ENCODE data around the gene ARHGAP10. TPM values are rescaled to one million over a fixed set of nuclear protein-coding genes. Genes with fewer than 3 reads are reported as not detected.
"Not testable (repeated sequence)": the region's sequence is repeated elsewhere in the genome, so short reads cannot be mapped to it uniquely, and the experiment has no call there.

Gene ARHGAP10
- total RNA-seq, 1 experiment from 2014 or later: 10.3 TPM

DNA sequence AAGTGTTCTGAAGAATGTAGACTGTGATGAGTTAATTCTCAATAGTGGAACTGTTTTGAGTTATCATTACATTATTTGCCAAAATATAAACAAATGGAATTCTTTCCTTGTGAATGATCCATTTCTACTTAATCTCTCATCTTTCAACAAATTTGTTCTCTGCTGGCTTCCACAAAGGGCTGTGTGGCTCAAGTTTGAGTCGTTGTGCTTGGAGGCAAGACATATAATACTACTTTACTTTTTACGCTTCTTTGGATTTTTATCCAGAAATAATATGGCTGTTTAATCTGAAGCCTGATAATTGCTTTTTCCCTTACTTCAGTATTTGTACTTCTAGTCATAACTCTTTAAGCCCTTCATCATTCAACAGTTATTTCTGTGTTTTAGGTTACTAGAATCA lies 169.5 kb downstream of the ARHGAP10 start:
- DNase-seq (ENCODE audit: low spot score): no peak

DNA sequence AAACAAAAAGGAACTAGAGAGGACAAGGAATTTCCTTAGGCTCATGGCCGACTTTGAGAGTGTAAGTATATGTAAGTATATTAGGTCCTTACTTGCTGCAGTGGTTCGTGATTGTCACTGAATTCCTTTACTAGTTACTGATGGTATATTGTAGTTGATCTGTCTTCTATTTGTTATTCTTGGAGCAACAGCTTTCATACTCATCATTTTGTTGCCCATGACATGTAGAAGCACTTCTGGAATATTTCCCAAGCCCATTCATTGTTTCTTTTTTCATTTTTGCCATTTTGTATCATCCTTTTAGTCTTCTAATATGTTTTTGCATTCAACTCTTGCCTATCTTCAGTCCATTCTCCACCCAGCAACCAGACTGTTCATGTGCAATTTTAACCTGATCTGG lies 170.0 kb downstream of the ARHGAP10 start:
- DNase-seq (ENCODE audit: low spot score): no peak

DNA sequence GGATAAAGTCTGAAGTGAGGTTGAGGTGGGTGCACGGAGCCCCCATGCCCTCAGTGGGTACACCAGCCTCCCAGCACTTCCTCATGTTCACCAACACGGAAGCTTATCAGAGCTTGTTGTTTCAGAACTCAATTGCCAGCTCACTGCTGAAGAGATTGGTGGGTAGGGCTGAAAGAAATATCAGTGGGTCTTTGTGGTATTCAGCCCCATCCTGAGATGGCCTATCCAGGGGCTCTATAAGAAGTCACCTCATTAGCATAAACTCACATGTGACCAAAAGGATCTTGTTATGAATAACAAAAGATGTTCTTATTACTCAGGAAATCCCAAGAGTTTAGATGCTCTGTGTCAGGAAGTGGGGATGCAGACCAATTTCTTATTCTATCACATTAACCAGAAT lies 177.3 kb downstream of the ARHGAP10 start:
- no peak for DNase-seq (ENCODE audit: low spot score)

DNA sequence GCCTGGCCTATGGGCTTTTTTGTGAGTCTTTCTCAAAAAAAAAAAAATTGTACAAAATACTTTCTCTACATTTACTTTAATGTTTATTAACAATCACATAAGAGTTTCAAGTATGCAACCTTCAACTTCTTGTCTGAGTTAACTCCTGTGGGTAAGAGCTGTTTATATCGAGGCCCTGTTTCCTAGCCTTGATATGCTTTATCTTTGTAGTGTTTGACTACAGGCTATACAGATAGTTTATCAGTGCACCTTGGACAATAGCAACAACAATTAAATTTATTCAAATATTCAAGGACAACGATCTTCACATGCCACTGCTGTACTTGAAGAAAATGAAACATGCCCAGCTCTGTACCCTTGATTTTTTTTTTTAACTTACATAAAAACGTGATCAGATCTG lies 178.4 kb downstream of the ARHGAP10 start:
- DNase-seq (ENCODE audit: low spot score): no peak

DNA sequence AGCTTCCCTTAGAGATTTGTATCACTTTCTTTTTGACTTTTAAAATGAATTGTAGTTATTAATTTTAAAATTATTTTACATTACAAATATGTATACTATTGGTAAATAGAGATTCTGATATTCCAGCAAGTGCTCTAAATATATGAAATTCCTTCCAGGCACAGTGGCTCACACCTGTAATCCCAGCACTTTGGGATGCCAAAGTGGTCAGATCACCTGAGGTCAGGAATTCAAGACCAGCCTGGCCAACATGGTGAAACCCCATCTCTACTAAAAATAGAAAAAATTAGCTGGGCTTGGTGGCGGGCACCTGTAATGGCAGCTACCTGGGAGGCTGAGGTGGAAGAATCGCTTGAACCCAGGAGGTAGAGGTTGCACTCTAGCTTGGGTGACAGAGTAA lies 180.2 kb downstream of the ARHGAP10 start:
- not testable (repeated sequence) for DNase-seq (ENCODE audit: low spot score)

DNA sequence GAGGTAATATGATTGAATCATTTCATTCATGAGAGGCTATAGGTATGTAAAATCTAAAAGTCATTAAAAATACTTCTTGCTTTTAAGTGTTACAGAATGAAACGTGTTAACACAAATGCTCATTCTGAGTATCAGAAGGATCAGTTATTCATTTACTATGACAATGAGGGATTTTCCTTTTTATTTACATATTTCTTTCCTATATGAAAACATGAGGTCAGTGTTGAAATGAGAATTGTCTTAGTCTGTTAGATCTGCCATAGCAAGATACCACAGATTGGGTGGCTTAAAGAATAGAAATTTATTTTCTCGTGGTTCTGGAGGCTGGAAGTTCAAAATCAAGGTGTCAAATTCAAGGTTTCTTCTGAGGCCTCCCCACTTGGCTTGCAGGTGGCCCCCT lies 181.2 kb downstream of the ARHGAP10 start:
- no peak for DNase-seq (ENCODE audit: low spot score)

DNA sequence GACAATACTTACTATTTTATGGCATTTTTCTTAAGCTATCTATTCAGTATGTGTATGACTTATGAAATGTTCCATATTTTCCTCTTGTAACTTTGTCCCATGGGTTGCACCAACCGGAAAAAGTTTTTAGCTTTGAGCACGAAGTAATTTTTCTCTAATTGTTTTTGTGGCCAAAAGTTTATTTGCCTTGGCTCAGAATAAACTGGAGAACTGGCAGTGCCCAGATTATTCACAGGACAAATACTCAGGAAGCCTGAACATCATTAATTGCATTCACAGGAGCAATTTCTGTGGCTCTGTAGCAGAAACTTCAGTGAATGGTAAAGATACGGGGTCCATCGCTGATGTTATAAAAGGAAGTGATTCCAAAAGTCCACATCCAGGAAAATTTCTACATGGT lies 184.5 kb downstream of the ARHGAP10 start:
- DNase-seq (ENCODE audit: low spot score): no peak

DNA sequence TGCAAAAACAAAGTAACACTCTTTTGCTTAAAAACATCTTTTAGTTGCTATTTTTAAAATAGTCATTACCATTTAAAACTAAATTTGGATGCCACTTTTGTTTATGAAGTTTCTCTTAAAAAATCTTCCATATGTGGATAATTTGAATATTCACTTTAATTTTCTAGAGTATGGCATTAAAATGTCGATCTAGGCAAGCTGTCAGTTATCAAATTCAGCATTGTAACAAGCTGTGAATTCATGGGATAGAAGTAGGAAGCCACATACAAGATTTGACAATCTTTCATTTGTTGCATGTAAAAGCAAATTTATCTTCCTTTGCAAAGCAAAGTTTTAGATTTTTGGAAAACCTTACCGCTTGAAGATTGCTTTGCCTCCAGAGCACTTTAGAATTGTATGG lies 191.5 kb downstream of the ARHGAP10 start:
- DNase-seq (ENCODE audit: low spot score): no peak

DNA sequence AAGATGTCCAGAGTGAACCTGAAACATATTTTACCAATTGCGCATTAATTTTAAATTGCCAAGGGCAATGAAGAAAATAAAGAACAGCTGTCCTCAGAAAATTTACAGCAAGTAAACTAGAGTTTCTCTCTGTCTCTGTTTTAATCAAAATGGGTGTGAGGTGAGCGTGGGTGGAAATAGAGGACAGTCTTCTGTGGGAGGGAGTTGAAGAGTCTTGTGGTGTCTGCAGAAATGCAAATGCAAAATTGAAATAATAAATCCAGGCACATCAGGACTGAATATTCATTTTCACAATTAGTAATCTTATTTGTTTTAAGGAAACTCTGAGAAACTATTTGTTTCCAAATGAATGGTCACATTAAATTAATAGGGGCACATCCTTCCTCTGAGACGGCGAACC lies 192.0 kb downstream of the ARHGAP10 start:
- DNase-seq (ENCODE audit: low spot score): no peak

DNA sequence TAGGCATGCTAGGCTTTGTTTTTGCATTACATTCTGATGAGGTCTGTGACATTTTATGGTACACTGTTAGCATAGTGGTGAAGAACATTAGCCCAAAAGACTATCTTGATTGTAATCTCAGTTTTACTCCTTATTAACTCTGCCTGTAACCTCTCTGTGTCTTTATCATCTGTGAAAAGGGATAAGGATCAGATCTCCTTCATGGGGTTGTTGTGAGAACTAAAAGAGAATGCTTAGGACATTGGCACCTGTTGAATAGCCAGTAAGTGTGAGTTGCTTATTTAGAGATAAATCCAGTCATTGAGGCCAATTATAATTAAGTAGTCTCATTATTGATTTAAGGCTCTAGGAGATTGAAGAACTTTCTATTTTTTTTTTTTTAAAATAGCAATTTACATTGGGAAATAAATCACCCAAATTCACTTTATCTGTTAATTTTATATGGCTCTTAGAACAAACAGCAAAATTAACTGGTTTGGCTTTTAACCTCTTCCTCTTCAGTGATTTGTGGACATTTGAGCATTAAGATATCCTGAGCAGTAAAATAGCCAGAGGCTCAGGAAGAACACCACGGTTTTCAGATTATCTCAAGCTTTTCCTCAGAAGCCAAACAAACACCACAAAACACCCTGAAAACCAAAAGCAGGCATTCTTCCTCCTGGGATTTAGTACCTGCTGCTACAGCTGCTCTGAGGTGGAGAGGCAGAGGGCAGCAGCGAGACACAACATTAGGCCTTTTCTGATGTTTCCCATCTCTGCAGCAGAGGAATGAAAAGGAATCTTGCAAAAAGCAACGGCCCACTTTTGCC lies 192.9 kb downstream of the ARHGAP10 start:
- DNase-seq (ENCODE audit: low spot score): peak; percentile 46

DNA sequence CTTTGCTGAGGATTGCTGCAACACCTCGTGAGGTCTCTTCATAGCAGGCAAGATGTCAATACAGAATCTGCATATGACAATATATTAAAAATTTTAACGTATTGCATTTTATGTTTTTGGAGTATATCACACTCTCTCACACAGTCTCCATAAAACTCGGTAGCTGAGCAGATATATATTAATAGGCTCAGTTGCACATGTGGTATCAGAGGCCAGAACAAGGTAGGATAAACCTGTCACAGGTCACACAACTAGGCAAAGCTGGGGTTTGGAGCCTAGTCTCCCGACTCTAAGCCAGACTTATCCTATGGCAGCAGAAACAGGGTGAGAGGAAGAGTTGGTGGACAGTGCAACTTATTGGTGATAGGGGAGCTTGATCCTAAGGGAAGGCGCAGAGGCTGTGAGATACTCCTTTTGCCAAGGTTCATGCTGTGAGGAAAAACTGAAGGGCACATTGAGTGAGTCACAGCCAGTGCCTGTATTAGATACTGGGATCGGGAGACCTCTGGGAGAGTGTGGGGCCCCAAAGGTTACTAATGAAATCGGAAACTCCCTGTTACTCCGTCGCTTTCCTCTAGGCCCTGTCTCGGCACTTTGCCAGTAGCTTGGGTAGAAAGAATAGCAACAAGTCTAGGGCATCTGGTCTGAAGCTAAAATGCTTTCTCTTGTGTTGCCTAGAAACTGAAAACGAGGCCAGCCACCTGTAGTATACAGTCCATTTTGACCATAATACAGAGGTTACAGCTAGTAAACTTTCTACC lies 195.7 kb downstream of the ARHGAP10 start:
- DNase-seq (ENCODE audit: low spot score): no peak

DNA sequence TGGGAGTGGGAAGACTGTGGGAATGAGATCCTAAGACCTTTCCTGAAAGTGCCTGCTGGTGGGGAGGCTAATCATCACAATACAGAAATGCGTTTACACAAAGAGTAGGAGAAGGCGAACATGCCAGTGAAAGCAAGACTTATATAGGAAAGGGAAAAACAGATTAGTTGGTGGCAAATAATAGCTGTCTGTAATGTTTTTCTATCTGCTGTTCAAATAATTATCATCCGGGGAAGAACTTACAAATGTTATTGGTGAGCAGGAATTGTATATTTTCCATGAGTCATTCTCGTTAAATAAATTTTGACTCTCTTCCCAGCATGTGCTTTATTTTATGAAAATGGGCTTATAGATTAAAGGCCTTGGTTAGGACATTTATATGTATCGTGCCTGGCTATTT lies 196.5 kb downstream of the ARHGAP10 start:
- DNase-seq (ENCODE audit: low spot score): no peak

DNA sequence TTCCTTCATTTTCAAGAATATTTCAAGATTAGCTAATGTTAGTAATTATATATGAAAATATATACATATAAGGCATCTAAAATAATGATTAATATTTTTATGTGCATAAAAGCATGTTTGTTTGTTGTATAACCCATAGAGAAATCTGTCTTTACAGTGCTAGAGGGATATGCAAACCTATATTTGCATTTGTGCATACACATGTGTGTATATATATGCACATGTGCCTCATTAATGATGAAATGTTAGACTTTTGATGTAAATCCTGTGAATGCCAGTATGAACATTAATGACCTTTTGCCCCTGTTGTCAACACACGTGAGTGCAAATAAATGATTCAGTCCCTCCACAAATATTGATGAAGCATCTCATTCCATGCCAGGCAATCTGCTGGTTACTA lies 197.9 kb downstream of the ARHGAP10 start:
- no peak for DNase-seq (ENCODE audit: low spot score)

DNA sequence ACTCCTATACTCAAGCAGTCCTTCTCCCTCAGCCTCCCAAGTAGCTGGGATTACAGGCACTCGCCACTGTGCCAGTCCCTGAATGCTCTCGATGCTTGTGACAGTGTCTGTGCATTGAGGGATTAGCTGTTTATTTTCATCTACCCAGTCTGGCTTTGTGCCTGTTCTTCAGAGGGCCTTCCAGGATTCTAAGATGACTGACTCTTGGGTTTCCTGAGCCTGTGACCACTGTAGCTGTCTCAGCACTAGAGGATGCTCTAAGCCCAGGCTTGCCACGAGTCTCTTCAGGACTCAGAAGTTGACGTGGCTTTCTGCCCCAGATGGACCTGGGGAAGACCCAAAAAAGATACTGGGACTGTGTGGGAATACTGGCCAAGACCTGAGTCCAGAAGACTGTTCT lies 201.4 kb downstream of the ARHGAP10 start:
- DNase-seq (ENCODE audit: low spot score): peak; percentile 16

DNA sequence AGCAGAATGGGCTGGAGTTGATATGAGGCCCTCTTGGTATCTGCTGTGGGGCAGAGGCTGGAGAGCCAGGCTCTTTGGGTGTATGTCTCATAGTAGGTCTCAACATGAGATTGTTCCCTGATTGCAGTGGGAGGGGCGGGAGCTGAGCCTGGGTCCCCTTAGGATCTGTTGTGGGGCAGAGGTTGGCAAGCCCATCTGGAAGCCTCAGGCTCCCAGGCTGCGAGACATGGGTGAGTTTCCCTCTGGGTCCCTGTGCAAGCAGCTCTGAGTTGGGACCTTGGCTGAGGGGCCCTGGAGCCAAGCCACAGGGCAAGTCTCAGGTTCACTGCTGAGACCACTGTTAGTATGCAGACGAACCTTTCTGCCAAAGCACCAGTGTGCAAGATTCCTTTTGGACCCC lies 201.9 kb downstream of the ARHGAP10 start:
- no peak for DNase-seq (ENCODE audit: low spot score)

DNA sequence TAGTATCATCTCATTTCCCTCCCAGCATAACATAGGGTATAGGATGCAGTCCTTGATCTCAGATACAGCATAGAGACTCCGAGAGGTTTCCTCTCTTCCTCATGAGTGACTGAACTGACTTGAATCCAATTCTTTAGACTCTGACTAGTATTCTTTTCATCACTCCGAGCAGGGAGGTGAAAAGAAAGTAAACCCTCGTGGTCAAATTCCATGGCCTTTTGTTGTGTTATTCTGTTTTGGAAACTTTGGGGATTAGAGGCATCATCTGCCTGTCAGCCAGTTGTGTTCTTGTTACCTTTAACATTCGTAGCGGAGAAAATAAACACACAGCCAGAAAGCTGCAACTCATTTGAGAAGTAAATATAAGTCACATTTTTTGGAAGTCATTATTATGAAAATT lies 206.6 kb downstream of the ARHGAP10 start:
- no peak for DNase-seq (ENCODE audit: low spot score)

DNA sequence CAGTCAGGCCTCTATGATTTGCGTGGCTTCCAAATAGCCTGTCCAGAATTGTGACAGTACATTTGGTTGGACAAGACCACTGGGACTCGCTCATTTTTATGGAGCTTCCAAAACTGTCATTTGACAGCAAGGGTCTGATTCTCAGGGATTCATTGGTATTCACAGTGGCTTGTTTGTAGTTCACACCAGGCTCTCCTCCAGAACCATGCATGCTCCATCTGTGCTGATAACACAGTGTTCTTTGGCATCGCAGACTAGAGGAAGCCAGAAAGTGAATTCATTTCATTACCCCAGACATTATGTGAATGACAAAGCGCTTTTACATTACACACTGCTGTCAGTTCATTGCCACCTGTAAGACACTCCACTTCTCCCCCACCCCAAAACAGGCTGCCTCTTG lies 208.3 kb downstream of the ARHGAP10 start:
- no peak for DNase-seq (ENCODE audit: low spot score)

DNA sequence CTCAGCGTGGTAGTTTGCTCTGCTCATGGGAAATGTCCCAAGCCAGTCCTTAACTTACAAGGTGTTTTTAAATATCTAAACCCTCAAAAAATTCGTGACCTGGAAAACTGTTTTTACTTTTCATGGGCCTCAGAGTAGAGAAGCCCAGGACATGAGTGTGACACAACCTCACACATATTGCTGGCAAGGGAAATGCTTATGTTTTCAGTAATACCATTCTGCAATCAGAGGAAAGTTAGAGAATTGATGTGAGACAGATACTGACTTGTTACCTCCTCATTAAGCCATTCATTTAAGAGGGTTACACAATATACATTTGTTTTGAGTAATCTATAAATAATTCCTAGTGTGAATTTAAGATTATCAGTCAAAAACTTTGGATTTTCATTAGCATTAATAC lies 209.5 kb downstream of the ARHGAP10 start:
- DNase-seq (ENCODE audit: low spot score): no peak

DNA sequence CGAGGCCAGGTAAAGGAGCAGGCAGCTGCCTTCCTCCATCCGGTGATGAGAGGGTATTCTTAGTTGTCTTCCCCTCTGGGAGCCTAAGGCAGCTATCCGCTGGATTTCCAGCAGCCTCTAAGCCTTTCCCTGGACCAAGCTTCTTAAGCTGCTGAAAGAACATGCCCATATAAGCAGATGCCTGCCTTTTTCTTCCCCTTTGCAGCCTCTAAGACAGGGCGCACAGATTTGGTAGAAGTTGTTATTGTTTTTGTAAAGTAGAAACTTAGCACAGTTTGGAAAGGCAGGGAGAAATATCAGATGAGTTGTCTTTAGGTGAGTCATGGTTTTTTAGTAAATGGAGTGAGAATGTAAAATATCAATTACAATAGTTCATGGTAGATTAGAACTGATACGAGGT lies 210.8 kb downstream of the ARHGAP10 start:
- no peak for DNase-seq (ENCODE audit: low spot score)

DNA sequence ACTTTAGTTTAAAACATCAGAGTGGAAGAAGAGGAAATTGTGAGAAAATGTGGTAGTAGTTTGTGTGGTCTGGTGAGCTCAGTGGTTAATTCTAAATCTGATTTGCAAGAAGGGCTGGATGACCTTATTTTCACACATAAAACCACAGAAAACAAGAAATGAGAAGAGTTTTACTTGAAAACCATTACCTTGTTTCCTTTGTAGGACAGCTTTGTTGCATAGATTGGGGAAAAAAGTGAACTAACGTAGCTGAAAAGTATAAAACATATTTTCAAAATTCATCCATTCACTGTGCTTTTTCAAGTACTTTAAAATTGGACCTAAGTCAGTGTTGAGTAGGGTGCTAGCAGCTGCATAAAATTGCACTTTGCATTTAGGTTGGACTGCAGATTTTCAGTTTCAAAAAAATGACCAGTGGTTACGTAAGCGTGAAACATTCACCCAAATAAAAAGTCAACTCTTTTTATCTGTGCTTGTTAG lies 211.3 kb downstream of the ARHGAP10 start:
- no peak for DNase-seq (ENCODE audit: low spot score)

DNA sequence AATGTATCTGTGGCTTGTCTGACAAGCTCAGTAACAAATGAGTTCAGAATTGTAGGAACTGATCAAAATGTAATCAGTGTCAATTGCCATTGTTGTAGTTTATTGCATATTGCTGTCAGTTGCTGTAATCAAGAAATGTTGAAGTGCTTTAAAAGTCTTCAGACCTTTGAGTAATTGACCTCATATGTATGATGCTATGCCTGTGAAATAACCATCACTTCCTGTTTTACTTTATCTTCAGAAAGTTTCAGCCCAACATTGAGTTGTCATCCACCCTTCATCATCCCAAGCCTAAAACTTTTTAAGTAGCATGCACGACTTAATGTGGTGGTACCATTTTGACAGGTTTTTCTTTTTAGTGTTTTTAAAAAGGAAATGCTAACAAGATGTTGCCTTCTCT lies 212.4 kb downstream of the ARHGAP10 start:
- DNase-seq (ENCODE audit: low spot score): no peak

DNA sequence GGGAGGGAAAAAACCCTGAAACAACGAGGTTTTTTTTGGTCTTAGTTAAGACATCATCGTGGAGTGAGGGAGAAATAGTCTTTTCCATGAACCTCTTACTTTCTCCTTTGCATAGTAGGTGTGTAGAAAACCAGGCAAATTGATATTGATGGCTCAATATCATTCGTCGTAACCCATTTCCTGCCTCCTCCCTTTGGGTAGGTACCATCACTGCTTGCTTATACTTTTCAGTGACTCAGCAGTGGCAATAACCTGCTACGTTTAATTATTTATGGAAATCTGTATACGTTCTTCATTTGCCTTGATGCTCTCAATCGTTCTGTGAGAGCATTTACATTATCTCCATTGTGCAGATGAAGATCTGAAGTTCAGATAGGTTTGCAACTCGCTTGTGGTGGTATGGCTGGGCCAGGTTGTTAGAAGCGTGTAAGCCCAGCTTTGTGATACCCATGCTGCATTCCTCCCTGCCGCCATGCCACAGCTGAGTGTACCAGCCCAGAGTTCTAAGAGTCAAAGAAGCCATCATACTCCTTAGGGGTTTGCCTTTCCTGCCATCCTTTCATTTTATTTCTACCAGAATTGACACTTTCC lies 212.9 kb downstream of the ARHGAP10 start:
- no peak for DNase-seq (ENCODE audit: low spot score)

DNA sequence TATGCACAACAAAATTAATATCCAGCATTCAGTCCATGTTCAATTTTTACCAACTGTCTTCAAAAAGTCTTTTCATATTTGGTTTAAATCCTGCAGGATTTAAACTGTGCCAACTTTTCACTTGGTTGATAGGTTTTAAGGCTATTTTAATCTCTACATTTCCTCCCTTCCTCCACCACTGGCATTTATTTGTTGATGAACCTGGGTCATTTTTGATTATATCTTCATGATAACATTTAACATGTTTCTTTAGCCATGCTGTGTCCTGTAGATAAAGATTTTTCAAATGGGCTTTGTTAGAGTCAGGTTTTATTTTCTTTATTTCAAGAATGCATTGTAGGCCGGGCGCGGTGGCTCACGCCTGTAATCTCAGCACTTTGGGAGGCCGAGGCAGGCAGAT lies 216.4 kb downstream of the ARHGAP10 start:
- no peak for DNase-seq (ENCODE audit: low spot score)
